ENCODE measurements around the gene LDHAL6B. TPM values are rescaled to one million over a fixed set of nuclear protein-coding genes. Genes with fewer than 3 reads are reported as not detected.

LDHAL6B gene
- total and polyA plus RNA-seq, 2 of the 8 experiments (the other 6 are each of a cell fraction or from before 2014, with no cell fraction given): not detected

GRCh38 chr15:59221511-59222505, 15.2 kb downstream of the LDHAL6B start:
- no peak overlapping the region for H3K18ac ChIP-seq (ENCODE audit: extremely low read depth, low read length)
- DNase-seq (ENCODE audit: low read depth in 1 of 2, low spot score in 2 of 2) (no peak), FAIRE-seq (no peak)
- 89% methylated on average over 5 of the region's 5 CpGs; no CpG with 5 or more reads in 1 of the 2 experiments for WGBS, 2 experiments (ENCODE audit: extremely low coverage in 1 of 2, insufficient coverage in 1 of 2, insufficient read length in 1 of 2, insufficient replicate concordance in 2 of 2, low coverage in 1 of 2, low lambda C conversion rate in 2 of 2, missing lambda C conversion rate in 1 of 2)
- H4K5ac ChIP-seq (ENCODE audit: insufficient read length, low read depth, low read length): no peak overlapping the region
- no peak overlapping the region for H4K8ac ChIP-seq (ENCODE audit: extremely low read depth, insufficient read depth, low read length)
- H3K27ac ChIP-seq (ENCODE audit: low read depth, low read length): no peak overlapping the region
- H2AK5ac ChIP-seq (ENCODE audit: low read depth, low read length): no peak overlapping the region
- no peak overlapping the region for H2BK20ac ChIP-seq (ENCODE audit: low read length)
- H3K56ac ChIP-seq (replicated peaks; ENCODE audit: insufficient read length, low read depth, low read length): no peak overlapping the region
- no peak overlapping the region for H3K4me3 ChIP-seq (ENCODE audit: extremely low read depth in 1 of 4, insufficient read depth in 2 of 4, low read depth in 3 of 4, low read length in 4 of 4)
- H2BK120ac ChIP-seq (replicated peaks; ENCODE audit: low read depth, low read length): no peak overlapping the region
- H2BK15ac ChIP-seq (ENCODE audit: low read length): no peak overlapping the region
- no peak overlapping the region for H2AFZ ChIP-seq (ENCODE audit: low read length)
- H3K23me2 ChIP-seq (ENCODE audit: low read depth, low read length): no peaks in the 10 kb centered on the region
- ChIA-PET CTCF (ENCODE audit: partially characterized antibody) (no interaction called here), POLR2A (ENCODE audit: partially characterized antibody) (no interaction called here)
- H4K20me1 ChIP-seq (replicated peaks in 1 of 2; ENCODE audit: control insufficient read depth in 1 of 2, insufficient read depth in 2 of 2, low read length in 2 of 2): no peaks in the 10 kb centered on the region
- no peak overlapping the region for H3K14ac ChIP-seq (ENCODE audit: insufficient read length)
- TF ChIP-seq MAX (IDR thresholded peaks at IDR 0.05) (no peak), TCF12 (IDR thresholded peaks at IDR 0.05; ENCODE audit: low read depth, low read length) (no peak), NRF1 (IDR thresholded peaks at IDR 0.05; ENCODE audit: low read depth, low read length) (no peak), BCL11A (IDR thresholded peaks at IDR 0.05; ENCODE audit: low read depth in 2 of 2, low read length in 2 of 2) (no peak), EP300 (IDR thresholded peaks at IDR 0.05; ENCODE audit: borderline replicate concordance in 1 of 2, low read depth in 2 of 2, low read length in 2 of 2) (no peak), TAF7 (optimal IDR thresholded peaks at IDR 0.05; ENCODE audit: borderline replicate concordance, low read depth, low read length) (no peak), POLR2AphosphoS5 (IDR thresholded peaks at IDR 0.05; ENCODE audit: low read depth, low read length) (no peak), RNF2 (IDR thresholded peaks at IDR 0.05; ENCODE audit: borderline replicate concordance, low read depth, low read length, missing control alignments, poor library complexity, severe bottlenecking) (no peak), SP2 (IDR thresholded peaks at IDR 0.05; ENCODE audit: low read length) (no peak), SIRT6 (IDR thresholded peaks at IDR 0.05; ENCODE audit: low read length) (no peak)
- no peaks in the 10 kb centered on the region for H3K9me3 ChIP-seq (ENCODE audit: insufficient read depth in 2 of 2, low read depth in 1 of 2, low read length in 1 of 2)
- H3K79me1 ChIP-seq (ENCODE audit: low read depth, low read length): no peaks in the 10 kb centered on the region; the same call in 1 of the 2 replicates
- no peaks in the 10 kb centered on the region for H3K4me1 ChIP-seq (replicated peaks in 1 of 4; ENCODE audit: control insufficient read depth in 3 of 4, insufficient read depth in 4 of 4, low read length in 3 of 4)
- H3K79me2 ChIP-seq (ENCODE audit: control insufficient read depth in 1 of 2, insufficient read depth in 2 of 2, low read length in 2 of 2): no peaks in the 10 kb centered on the region
- no peak overlapping the region for H3K23ac ChIP-seq (ENCODE audit: insufficient read length)
- H3K4ac ChIP-seq (replicated peaks; ENCODE audit: insufficient read length, low read depth, low read length): no peak overlapping the region
- no peak overlapping the region for H2BK12ac ChIP-seq (ENCODE audit: low read depth, low read length)
- no peak overlapping the region for H2BK5ac ChIP-seq (ENCODE audit: low read depth, low read length)
- H3K36me3 ChIP-seq (ENCODE audit: control insufficient read depth in 2 of 4, insufficient read depth in 4 of 4, low read length in 3 of 4): peaks cover 0 to 44% (median 16%) of the 10 kb centered on the region in 4 experiments; a peak in 6 of 8 replicates
- H3K9ac ChIP-seq (replicated peaks in 1 of 4; ENCODE audit: extremely low read depth in 1 of 4, low read depth in 3 of 4, low read length in 3 of 4): no peak overlapping the region
- no peak overlapping the region for H4K91ac ChIP-seq (replicated peaks; ENCODE audit: insufficient read length, low read length)
- no peak overlapping the region for H3K4me2 ChIP-seq (ENCODE audit: insufficient read depth in 1 of 2, low read depth in 2 of 2, low read length in 2 of 2)
- no peaks in the 10 kb centered on the region for H3K27me3 ChIP-seq (replicated peaks in 1 of 4; ENCODE audit: control insufficient read depth in 3 of 4, extremely low read depth in 1 of 4, insufficient read depth in 3 of 4, low read length in 3 of 4)

All from H1 (cell line).